Fibroblast of pulmonary artery (primary cell): ENCODE measurements around the gene MRPL42.
"Not testable (repeated sequence)": the region's sequence is repeated elsewhere in the genome, so short reads cannot be mapped to it uniquely, and the experiment has no call there.

Source experiments
- DNase-seq: peaks from one replicate; pipeline ENCODE4 v3.0.0-alpha.2; 2010; ENCODE audit warnings: low read depth
- H3K4me3 ChIP-seq: replicated peaks from 2 replicates; pipeline ENCODE4 v1.5.1; 2011; ENCODE audit warnings: low read depth, mild to moderate bottlenecking, control low read depth, low read length, moderate library complexity
- TF ChIP-seq, protein P1 (sequence below): IDR thresholded peaks from 2 replicates; pipeline ENCODE4 v1.5.1; 2011; ENCODE audit warnings: mild to moderate bottlenecking, control low read depth, low read length, inconsistent platforms; ENCODE audit errors: missing control alignments

MRPL42 gene

DNA sequence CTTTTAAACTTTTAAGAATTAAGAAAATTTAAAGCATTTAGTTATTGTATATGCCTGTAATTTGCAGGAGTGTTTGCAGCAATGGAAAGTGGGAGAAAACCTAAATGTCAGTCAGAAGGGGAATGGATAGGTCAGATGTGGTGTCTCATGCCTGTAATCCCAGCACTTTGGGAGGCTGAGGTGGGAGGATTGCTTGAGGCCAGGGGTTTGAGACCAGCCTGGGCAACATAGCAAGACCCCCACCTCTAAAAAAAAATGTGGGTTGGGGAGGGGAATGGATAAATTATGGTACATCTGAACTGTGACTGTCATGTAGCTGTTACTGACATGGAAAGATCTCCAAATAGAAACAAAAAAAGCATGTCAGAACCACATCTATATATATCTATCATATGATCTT is 2.1 kb downstream of the MRPL42 start:
- TF ChIP-seq, protein P1, sequence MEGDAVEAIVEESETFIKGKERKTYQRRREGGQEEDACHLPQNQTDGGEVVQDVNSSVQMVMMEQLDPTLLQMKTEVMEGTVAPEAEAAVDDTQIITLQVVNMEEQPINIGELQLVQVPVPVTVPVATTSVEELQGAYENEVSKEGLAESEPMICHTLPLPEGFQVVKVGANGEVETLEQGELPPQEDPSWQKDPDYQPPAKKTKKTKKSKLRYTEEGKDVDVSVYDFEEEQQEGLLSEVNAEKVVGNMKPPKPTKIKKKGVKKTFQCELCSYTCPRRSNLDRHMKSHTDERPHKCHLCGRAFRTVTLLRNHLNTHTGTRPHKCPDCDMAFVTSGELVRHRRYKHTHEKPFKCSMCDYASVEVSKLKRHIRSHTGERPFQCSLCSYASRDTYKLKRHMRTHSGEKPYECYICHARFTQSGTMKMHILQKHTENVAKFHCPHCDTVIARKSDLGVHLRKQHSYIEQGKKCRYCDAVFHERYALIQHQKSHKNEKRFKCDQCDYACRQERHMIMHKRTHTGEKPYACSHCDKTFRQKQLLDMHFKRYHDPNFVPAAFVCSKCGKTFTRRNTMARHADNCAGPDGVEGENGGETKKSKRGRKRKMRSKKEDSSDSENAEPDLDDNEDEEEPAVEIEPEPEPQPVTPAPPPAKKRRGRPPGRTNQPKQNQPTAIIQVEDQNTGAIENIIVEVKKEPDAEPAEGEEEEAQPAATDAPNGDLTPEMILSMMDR = no peak
- no peak for DNase-seq
- no peak overlapping the region for H3K4me3 ChIP-seq

DNA sequence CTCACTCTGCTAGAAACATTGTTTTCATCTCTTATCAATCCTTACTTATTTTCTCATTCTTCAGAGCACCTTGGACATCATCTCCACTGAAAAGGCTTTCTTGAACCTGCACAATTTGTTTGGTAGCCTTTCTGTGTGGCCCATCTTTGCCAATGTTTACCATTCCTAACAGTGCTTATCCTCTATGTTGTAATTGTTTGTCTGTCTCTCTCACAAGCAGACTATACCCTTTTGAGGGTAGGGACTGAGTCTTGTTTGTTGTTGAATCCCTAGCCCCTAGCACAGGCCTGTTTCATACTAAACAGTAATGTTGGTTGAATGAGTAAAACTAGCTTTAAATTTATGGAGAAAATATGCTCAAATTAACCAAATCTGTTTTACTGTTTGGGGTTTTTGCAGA is 9.2 kb downstream of the MRPL42 start:
- DNase-seq = no peak
- H3K4me3 ChIP-seq = no peak overlapping the region
- TF ChIP-seq, protein P1 = no peak

DNA sequence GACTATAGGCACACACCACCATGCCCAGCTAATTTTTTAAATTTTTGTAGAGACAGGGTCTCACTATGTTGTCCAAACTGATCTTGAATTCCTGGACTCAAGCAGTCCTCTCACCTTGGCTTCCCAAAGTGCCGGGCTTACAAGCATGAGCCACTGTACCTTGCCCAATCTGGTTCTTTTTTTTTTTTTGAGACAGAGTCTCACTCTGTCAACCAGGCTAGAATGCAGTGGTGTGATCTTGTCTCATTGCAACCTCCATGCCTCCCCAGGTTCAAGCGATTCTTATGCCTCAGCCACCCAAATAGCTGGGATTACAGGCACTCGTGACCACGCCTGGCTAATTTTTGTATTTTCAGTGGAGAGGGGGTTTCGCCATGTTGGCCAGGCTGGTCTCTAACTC is 15.4 kb downstream of the MRPL42 start:
- TF ChIP-seq, protein P1 = no peak
- no peak overlapping the region for H3K4me3 ChIP-seq
- DNase-seq = no peak

DNA sequence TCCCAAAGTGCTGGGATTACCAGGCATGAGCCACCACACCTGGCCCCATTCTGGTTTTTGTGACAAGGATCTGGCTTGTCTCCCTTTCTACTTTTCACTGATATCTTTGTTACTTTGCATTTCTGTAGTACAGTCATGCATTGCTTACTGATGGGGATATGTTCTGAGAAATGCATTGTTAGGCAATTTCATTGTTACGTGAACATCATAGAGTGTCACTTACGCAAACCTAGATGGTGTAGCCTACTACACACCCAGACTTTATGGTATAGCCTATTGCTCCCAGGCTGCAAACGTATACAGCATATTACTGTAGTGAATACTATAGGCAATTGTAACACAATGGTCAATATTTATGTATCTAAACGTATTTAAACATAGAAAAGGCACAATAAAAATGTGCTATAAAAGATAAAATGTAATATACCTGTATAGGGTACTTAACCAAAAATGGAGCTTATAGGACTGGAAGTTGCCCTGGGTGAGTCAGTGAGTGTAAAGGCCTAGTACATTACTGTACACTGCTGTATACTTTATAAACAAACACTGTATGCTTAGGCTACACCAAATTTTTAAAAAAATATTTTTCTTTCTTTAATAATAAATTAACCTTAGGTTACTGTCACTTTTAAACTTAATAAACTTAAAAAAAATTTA is 16.0 kb downstream of the MRPL42 start:
- DNase-seq = no peak
- no peak overlapping the region for H3K4me3 ChIP-seq
- TF ChIP-seq, protein P1 = no peak

DNA sequence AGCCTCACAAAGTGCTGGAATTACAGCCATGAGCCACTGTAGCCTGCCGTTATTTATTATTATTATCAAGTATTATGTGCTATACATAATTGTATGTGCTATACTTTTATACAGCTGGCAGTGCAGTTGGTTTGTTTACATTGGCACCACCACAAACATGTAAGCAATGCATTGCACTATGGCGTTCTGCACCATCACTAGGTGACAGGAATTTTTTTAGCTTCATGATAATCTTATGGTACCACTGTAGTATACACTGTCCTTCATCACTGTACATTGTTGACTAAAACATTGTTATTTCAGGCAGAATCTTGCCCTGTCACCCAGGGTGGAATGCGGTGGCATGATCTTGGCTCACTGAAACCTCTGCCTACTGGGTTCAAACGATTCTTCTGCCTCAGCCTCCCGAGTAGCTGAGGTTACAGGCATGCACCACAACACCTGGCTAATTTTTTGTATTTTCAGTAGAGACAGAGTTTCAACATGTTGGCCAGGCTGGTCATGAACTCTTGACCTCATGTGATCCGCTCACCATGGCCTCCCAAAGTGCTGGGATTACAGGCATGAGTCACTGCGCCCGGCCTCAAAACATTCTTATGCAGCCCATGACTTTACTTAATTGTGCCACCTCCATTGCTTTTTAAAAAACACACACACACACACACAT is 17.1 kb downstream of the MRPL42 start:
- TF ChIP-seq, protein P1 = no peak
- peak; percentile 21 for DNase-seq
- H3K4me3 ChIP-seq = no peak overlapping the region

DNA sequence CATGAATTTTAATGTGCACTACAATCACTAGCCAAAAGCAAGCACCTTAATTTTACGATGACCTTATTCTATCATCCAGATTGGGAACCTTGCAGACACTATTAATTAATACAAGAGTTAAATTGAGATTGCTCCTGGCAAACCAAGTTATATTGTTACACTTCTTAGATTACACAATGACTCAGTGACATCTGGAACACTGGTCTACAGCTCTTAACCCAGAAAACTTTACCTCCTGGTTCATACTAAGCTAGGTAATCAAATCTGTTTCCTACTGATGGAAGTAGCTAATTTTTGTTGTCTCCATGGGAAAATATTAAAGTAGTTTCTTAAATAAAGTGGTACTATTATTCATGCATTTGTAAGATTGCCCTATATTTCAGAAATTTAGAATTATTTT is 25.5 kb downstream of the MRPL42 start:
- H3K4me3 ChIP-seq, DNase-seq: not testable (repeated sequence)

DNA sequence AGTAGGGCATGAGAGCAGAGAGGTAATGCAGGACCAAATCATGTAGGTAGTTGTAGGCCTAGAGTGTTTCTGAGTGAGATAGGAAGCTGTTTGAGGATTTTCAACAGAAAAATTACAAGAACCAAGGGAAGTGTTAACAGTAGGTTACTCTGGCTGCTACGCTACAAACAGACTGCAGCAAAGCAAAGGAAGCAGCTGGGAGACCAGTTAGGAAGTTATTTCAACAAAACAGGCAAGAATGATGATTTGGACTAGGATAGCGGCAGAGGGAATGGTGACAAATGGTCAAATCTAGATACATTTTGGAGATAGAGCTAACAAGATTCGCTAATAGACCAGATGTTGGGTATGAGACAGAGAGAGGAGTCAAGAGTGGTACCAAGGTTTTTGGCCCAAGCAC is 26.8 kb downstream of the MRPL42 start:
- H3K4me3 ChIP-seq = no peak overlapping the region
- TF ChIP-seq, protein P1 = no peak
- no peak for DNase-seq
